ENCODE data around the gene FRMPD1.

GRCh38 chr9:37792122-37792521, 141.4 kb downstream of the FRMPD1 start:
- TF ChIP-seq CTCF (IDR thresholded peaks at IDR 0.05) (no peak), POLR2A (IDR thresholded peaks at IDR 0.05) (no peak)
